Measurements from ENCODE around the gene TCERG1L. TPM values are rescaled to one million over a fixed set of nuclear protein-coding genes. Genes with fewer than 3 reads are reported as not detected.

The TCERG1L gene
- polyA plus RNA-seq, 3 donors from 2014 or later: not detected

DNA sequence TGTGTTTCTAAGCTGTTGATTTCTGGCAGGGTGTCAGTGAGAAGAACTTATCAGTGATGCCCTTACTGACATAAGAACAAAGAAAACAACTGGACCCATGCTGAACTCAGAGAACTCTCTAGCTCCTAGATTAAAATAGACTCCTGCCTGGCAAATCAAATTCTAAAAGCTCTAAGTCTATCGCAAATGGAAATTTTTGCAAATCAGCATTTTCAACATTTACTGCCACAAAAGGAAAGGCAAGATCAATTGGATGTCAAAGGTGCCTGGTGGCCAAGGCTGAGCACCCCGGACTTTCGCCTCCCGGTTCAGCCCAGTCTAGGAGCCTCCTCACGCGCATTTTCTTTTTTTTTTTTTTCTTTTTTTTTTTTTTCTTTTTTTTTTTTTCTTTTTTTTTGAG is 251.6 kb downstream of the TCERG1L start:
- Mint-ChIP-seq H3K9me3 (peaks cover 0 to 3% (median 0%) of the 10 kb centered on the region in 6 donors), H3K4me1 (no peaks in the 10 kb centered on the region), H3K27ac (no peak overlapping the region), H3K36me3 (no peaks in the 10 kb centered on the region), H3K27me3 (ENCODE audit: low read depth in 3 of 3) (peaks cover 0 to 3% (median under 1%) of the 10 kb centered on the region in 3 donors), H3K4me3 (no peak overlapping the region)
- no peak for DNase-seq

DNA sequence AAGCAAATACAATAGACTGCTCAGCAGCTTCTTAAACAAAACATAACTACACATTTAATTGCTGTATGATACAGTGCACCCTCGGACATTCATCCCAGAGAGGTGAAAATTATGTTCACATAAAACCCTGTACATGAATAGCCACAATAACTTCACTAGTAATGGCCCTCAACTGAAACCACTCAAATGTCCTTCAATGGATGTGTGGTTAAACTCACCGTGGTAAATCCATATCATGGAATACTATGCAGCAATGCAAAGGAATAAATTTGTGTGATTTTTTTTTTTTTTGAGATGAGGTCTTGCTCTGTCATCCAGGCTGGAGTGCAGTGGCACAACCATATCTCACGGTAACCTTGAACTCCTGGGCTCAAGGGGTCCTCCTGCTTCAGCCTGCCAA is 252.7 kb downstream of the TCERG1L start:
- H3K4me1 Mint-ChIP-seq: no peaks in the 10 kb centered on the region
- no peak overlapping the region for H3K4me3 Mint-ChIP-seq
- H3K9me3 Mint-ChIP-seq: peaks cover 0 to 3% (median 0%) of the 10 kb centered on the region in 6 donors
- H3K27me3 Mint-ChIP-seq (ENCODE audit: low read depth in 3 of 3): peaks cover 0 to 3% (median 0%) of the 10 kb centered on the region in 3 donors
- H3K27ac Mint-ChIP-seq: no peak overlapping the region
- H3K36me3 Mint-ChIP-seq: no peaks in the 10 kb centered on the region
- DNase-seq: no peak

DNA sequence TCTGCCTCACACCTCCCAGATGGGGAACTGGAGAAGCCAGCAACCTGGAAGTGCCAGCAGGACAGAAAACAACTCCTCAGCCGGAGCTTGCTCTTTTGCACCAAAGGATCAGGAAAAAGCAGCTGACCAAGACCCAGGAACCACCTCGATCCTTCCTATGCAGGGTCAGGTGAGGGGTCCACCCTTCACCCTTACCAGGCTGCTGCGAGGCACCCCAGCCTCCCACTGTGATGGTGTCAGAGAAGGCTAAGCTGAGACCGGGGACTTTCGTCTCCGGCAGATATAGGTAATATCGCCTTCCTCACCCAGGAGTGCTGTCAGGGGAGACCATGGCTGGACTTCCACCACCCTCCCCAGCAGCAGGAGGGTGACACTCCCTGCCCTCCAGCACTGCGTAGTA is 254.7 kb downstream of the TCERG1L start:
- Mint-ChIP-seq H3K27me3 (ENCODE audit: low read depth in 3 of 3) (peaks cover 0 to 3% (median 1%) of the 10 kb centered on the region in 3 donors), H3K4me1 (no peaks in the 10 kb centered on the region), H3K9me3 (peaks cover 0 to under 1% (median 0%) of the 10 kb centered on the region in 6 donors), H3K27ac (no peak overlapping the region), H3K36me3 (no peaks in the 10 kb centered on the region), H3K4me3 (no peak overlapping the region)
- DNase-seq: no peak

DNA sequence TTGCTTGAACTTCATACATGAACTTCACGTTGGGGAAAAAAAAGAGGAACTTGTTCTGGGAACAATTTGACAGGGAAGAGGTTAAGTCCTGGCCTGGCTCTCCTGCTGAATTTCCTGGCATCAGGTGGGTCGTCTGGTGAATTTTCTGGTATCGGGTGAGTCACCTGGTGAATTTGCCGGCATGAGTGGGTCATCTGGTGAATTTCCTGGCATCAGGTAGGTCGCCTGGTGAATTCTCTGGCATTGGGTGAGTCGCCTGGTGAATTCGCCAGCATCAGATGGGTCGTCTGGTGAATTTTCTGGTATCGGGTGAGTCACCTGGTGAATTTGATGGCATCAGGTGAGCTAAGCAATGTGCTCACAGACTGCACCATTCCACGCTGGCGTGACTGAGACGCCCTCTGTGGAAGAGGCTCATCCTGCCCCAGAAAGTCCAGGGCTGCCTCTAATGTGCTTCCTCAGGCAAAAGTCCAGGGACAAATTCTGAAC is 255.4 kb downstream of the TCERG1L start:
- Mint-ChIP-seq H3K4me3 (no peak overlapping the region), H3K4me1 (no peaks in the 10 kb centered on the region), H3K27ac (no peak overlapping the region), H3K36me3 (no peaks in the 10 kb centered on the region), H3K27me3 (ENCODE audit: low read depth in 3 of 3) (peaks cover 0 to 3% (median 2%) of the 10 kb centered on the region in 3 donors), H3K9me3 (no peaks in the 10 kb centered on the region)
- DNase-seq: no peak

DNA sequence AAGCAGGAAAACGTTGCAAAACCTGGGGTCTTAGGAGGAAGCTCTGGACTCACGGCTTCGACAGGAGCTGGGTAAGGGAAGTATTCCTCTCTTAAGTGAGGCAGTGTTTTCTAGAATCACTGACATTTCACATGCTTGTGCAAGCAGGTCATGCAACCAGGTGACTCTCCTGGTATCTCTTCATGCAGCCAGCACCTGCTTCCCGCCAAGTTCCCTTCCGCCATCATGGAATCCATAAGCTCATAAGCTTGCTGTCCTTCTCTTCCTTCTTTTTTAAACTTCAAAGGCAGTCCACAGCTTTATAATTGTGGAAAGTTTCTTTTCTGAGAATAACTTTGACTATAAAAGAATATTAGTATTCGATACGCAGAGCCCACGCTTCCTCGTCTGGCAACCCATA is 256.1 kb downstream of the TCERG1L start:
- no peaks in the 10 kb centered on the region for H3K36me3 Mint-ChIP-seq
- H3K27ac Mint-ChIP-seq: no peak overlapping the region
- no peak for DNase-seq
- H3K4me3 Mint-ChIP-seq: no peak overlapping the region
- peaks cover 0 to 4% (median 4%) of the 10 kb centered on the region in 3 donors for H3K27me3 Mint-ChIP-seq (ENCODE audit: low read depth in 3 of 3)
- H3K4me1 Mint-ChIP-seq: no peaks in the 10 kb centered on the region
- H3K9me3 Mint-ChIP-seq: no peaks in the 10 kb centered on the region

DNA sequence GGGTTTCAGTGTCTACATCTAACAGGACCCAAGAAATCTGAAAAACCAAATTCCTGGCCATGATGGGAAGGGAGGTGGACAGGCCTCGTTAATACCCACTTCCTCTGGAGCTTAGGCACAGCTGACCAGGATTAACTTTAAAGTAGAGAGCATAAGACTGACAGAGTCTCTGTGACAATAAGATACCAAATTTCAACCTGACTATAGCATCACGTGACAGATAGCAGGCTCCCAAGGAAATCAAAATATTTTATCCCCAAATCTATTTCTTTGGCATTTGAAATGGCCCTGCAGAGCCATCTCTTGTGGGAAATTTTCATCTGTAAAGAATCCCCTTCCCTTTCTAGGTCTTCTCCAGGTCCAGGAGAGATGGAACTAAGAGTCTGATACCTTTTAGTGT is 258.3 kb downstream of the TCERG1L start:
- peaks cover 0 to 5% (median 4%) of the 10 kb centered on the region in 3 donors for H3K27me3 Mint-ChIP-seq (ENCODE audit: low read depth in 3 of 3)
- no peak overlapping the region for H3K4me3 Mint-ChIP-seq
- H3K9me3 Mint-ChIP-seq: no peaks in the 10 kb centered on the region
- H3K36me3 Mint-ChIP-seq: no peaks in the 10 kb centered on the region
- no peaks in the 10 kb centered on the region for H3K4me1 Mint-ChIP-seq
- no peak for DNase-seq
- no peak overlapping the region for H3K27ac Mint-ChIP-seq

DNA sequence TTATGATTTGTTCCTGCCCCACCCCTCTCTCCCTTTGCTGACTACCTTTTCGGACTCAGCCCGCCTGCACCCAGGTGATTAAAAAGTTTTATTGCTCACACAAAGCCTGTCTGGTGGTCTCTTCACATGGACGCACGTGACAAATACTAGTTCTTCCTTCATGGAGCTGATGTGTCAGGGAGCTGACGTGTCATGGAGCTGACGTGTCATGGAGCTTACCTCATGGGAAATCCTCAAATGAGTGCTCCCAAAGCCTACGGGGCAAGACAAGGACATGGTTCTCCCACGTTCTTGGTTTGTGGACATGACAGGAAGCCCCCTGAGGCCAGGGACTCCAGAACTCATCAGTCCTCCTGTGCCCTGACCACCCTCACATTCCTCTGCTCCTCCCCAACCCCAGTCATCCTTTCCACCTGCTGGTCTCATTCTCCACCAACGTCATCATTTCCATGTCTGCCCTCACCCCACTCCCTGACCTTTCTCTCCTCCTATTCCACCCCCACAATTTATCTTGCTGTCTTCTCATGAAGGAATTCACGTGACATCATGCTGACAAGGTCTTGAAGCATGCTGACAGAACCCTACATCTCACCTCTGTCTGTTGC is 261.3 kb downstream of the TCERG1L start:
- no peak for DNase-seq
- Mint-ChIP-seq H3K9me3 (peaks cover 0 to 2% (median 0%) of the 10 kb centered on the region in 6 donors), H3K27ac (no peak overlapping the region), H3K4me1 (no peaks in the 10 kb centered on the region), H3K36me3 (no peaks in the 10 kb centered on the region), H3K27me3 (ENCODE audit: low read depth in 3 of 3) (peaks cover 0 to 6% (median 2%) of the 10 kb centered on the region in 3 donors), H3K4me3 (no peak overlapping the region)

DNA sequence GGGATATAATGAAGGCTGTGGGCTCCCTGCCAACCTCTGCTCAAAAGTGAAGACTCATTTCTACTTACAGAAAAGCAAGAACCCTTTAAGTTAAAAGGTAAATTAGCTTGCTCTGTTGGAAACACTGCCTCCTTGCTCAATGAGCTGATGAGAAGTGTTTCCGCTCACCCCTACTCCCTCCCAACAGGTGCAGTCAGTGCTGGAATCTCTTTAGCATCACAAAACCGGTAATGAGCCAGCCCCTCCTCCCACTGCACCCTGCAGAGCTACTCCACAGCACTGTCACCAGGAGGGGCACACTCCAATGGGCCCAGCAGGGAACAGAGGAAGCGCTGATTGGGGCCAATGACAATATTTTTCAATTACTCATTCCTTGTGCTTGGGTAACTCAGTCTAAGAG is 262.5 kb downstream of the TCERG1L start:
- no peak for DNase-seq
- Mint-ChIP-seq H3K9me3 (peaks cover 0 to 2% (median 0%) of the 10 kb centered on the region in 6 donors), H3K27ac (no peak overlapping the region), H3K36me3 (no peaks in the 10 kb centered on the region), H3K27me3 (ENCODE audit: low read depth in 3 of 3) (peaks cover 0 to 9% (median 2%) of the 10 kb centered on the region in 3 donors), H3K4me3 (no peak overlapping the region), H3K4me1 (no peaks in the 10 kb centered on the region)

DNA sequence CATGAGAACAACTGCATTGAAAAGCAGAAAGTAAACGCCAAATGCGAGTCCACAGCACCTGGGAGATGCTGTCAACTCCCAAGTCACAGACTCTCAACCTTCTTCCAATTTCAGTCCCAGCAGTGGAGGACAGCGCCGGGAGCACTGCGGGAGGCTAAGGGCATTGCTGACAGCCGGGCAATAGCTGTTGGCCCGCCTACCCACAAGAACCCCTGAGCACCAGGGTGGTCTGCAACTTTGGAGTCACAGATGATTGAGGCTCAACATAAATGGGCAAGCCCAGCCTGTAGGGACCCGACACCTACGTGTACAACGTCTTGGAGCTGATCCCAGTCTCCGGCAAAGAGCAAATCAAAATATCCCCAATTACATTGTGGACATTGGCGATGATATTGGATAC is 262.9 kb downstream of the TCERG1L start:
- peaks cover 0 to 2% (median 0%) of the 10 kb centered on the region in 6 donors for H3K9me3 Mint-ChIP-seq
- no peaks in the 10 kb centered on the region for H3K36me3 Mint-ChIP-seq
- peaks cover 0 to 9% (median 2%) of the 10 kb centered on the region in 3 donors for H3K27me3 Mint-ChIP-seq (ENCODE audit: low read depth in 3 of 3)

DNA sequence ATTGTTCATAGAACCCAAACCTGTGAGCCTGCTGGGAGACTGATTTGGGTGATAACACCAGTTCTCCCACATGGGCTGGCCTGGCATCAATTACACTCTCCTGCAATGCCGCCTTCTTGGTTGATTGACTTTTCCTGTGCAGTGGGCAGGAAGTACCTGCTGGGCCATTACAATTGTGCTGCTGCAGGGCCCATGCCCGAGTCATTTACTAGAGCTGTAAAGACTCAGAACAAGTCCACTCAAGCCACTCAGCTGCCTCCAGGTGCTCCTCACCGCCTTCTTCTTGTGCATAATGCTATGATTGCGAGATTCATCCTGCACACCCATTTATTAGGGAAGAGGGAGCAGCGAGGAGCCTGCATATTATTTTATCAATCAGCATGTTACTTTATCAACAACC is 264.0 kb downstream of the TCERG1L start:
- no peaks in the 10 kb centered on the region for H3K4me1 Mint-ChIP-seq
- no peak for DNase-seq
- H3K36me3 Mint-ChIP-seq: no peaks in the 10 kb centered on the region
- H3K4me3 Mint-ChIP-seq: no peak overlapping the region
- H3K9me3 Mint-ChIP-seq: peaks cover 0 to 2% (median 0%) of the 10 kb centered on the region in 6 donors
- peaks cover 0 to 9% (median 2%) of the 10 kb centered on the region in 3 donors for H3K27me3 Mint-ChIP-seq (ENCODE audit: low read depth in 3 of 3)
- H3K27ac Mint-ChIP-seq: no peak overlapping the region

More for the DNA sequence above, 262.9 kb downstream of the TCERG1L start:
- H3K27ac Mint-ChIP-seq: no peak overlapping the region
- no peak for DNase-seq
- H3K4me1 Mint-ChIP-seq: no peaks in the 10 kb centered on the region
- no peak overlapping the region for H3K4me3 Mint-ChIP-seq

DNA sequence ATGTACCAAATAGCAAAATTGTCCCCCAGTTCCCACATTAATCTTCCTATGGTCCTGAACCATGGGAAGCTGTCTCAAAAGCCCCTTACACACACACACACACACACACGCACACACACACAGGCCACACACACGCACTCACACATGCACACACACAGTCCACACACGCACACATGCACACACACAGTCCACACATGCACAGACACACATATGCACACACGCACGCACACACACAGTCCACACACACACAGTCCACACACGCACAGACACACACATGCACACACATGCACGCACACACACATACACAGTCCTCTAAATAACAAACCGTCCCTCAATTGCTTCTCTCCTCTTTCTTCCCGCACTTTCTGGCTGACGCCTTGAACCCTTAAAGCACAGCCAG is 265.3 kb downstream of the TCERG1L start:
- DNase-seq: no peak
- no peak overlapping the region for H3K4me3 Mint-ChIP-seq
- no peaks in the 10 kb centered on the region for H3K36me3 Mint-ChIP-seq
- peaks cover 0 to 9% (median 2%) of the 10 kb centered on the region in 3 donors for H3K27me3 Mint-ChIP-seq (ENCODE audit: low read depth in 3 of 3)
- peaks cover 0 to 2% (median 0%) of the 10 kb centered on the region in 6 donors for H3K9me3 Mint-ChIP-seq
- H3K27ac Mint-ChIP-seq: no peak overlapping the region
- no peaks in the 10 kb centered on the region for H3K4me1 Mint-ChIP-seq

DNA sequence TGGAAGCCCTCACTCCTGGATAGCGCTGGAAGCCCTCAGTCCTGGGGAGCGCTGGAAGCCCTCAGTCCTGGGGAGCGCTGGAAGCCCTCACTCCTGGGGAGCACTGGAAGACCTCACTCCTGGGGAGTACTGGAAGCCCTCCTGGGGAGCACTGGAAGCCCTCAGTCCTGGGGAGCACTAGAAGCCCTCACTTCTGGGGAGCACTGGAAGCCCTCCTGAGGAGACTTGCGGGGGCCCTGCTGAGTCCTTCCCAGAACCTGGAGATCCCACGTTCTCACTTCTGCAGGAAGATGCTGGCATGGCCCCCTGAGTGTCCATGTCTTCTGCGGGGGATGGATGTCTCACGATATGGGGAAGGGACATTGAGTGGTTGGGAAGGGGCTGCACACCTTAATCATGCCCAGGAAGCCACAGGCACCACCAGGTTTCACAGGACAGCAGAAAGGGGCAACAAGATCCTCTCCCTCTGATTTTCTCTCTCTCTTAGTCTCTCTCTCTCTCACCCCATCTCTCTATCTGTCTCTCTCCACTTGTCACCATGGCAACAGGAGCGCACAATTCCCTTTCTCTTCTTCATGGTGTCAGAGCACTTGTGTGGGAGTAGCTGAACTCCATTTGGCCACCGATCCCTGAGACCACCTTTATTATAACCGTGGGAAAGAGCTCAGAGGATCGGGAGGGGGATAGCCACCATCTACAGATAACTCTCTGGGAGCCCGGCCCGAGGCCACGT is 267.0 kb downstream of the TCERG1L start:
- no peaks in the 10 kb centered on the region for H3K36me3 Mint-ChIP-seq
- no peaks in the 10 kb centered on the region for H3K4me1 Mint-ChIP-seq
- no peak overlapping the region for H3K27ac Mint-ChIP-seq
- DNase-seq: no peak
- peaks cover 0 to 6% (median 0%) of the 10 kb centered on the region in 3 donors for H3K27me3 Mint-ChIP-seq (ENCODE audit: low read depth in 3 of 3)
- H3K9me3 Mint-ChIP-seq: peaks cover 0 to 2% (median 0%) of the 10 kb centered on the region in 6 donors
- H3K4me3 Mint-ChIP-seq: no peak overlapping the region

DNA sequence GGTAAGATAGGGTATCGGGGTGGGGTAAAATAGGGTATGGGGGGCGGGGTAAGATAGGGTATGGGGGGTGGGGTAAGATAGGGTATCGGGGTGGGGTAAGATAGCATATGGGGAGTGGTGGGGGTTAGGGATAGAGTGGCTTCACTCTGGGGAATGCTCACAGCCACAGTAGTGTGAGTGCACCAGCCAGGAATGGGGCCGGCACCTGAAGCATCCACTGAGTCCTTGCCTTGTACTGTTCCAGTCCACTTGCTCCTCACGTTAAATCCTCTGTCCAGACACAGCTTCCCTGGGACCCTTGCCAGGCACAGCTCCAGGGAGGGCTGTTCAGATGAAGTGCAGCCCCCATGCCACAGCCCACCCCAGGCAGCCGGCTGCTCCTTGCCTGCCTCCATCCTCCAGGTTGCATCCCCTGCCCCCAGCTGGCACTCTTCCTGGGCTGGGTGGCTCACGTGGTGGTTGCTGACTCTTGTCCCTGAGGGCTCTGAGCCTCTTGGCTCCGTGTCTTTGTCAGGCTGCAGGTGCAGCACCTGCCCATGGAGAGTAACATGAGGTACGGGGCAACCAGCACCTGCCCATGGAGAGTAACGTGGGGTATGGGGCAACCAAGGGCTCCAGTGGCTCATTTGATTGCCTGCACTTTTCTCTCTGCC is 268.4 kb downstream of the TCERG1L start:
- peaks cover 0 to 2% (median 0%) of the 10 kb centered on the region in 6 donors for H3K9me3 Mint-ChIP-seq
- H3K4me3 Mint-ChIP-seq: no peak overlapping the region
- H3K27ac Mint-ChIP-seq: no peak overlapping the region
- DNase-seq: no peak
- H3K4me1 Mint-ChIP-seq: no peaks in the 10 kb centered on the region
- H3K27me3 Mint-ChIP-seq (ENCODE audit: low read depth in 3 of 3): peaks cover 0 to 6% (median under 1%) of the 10 kb centered on the region in 3 donors
- H3K36me3 Mint-ChIP-seq: no peaks in the 10 kb centered on the region

Measured in immature natural killer cell (primary cell).